Posterior vena cava (tissue), 2 donors: Measurements from ENCODE around the gene HIRA. TPM values are rescaled to one million over a fixed set of nuclear protein-coding genes. Genes with fewer than 3 reads are reported as not detected.
A peak's percentile ranks its signal among the peaks of the same experiment; 100 is the strongest.
"Not testable (repeated sequence)": the region's sequence is repeated elsewhere in the genome, so short reads cannot be mapped to it uniquely, and the experiment has no call there.

Source experiments
- DNase-seq: peaks from one replicate; pipeline ENCODE4 v3.0.0-alpha.2; 2020; ENCODE audit warnings: low spot score
- intact Hi-C, 2 donors: fragments of 100-400 bp; cut with DNase I; formaldehyde crosslinking; loops; one replicate each; pipeline versions ENCODE4 v1.14.1 to v1.14.2; 2022 to 2023
- total RNA-seq, 2 donors: library from RNA; stranded (reverse); fragmentation: NEBNext Ultra II Directional; extraction: Animal tissue kit (Norgen Biotek cat#: 25700); gene quantifications; one replicate each; pipeline ENCODE4 v1.2.1, GENCODE V29; 2021
- donor health status: DM: yes; HTN: yes; CAD: no.
- donor health status: DM: yes; HTN: yes; CAD: no.

HIRA gene
- total RNA-seq, 2 donors from 2014 or later, result 17.2 to 20.4 TPM

- intact Hi-C loops, DNase-seq: not testable (repeated sequence)
Measured at GRCh38 chr22:19363541-19363940, 68.0 kb downstream of the HIRA start.

- intact Hi-C loops, result no loop called here
- no peak for DNase-seq
Measured at GRCh38 chr22:19361501-19362103, 69.9 kb downstream of the HIRA start.

GRCh38 chr22:19360862-19361261, 70.7 kb downstream of the HIRA start:
- no peak for DNase-seq

GRCh38 chr22:19360300-19360792, 71.2 kb downstream of the HIRA start:
- intact Hi-C loops, result no loop called here
- DNase-seq, result no peak

More at GRCh38 chr22:19360862-19361261, 70.7 kb downstream of the HIRA start:
- intact Hi-C loops, result no loop called here

- DNase-seq, result no peak
- intact Hi-C loops, result no loop called here
Measured at GRCh38 chr22:19359554-19360299, 71.8 kb downstream of the HIRA start.

GRCh38 chr22:19358703-19359553, 72.6 kb downstream of the HIRA start:
- DNase-seq, result no peak
- intact Hi-C loops, result no loop called here

GRCh38 chr22:19358195-19358594, 73.3 kb downstream of the HIRA start:
- intact Hi-C loops, result no loop called here
- no peak for DNase-seq

- DNase-seq, result no peak
- intact Hi-C loops, result no loop called here
Measured at GRCh38 chr22:19357270-19358105, 74.0 kb downstream of the HIRA start.

GRCh38 chr22:19356708-19357269, 74.7 kb downstream of the HIRA start:
- intact Hi-C loops, result no loop called here
- DNase-seq, result no peak

GRCh38 chr22:19355413-19356157, 75.9 kb downstream of the HIRA start:
- no peak for DNase-seq
- intact Hi-C loops, result no loop called here

- intact Hi-C loops, result no loop called here
- no peak for DNase-seq
Measured at GRCh38 chr22:19354201-19354600, 77.3 kb downstream of the HIRA start.

- intact Hi-C loops, result no loop called here
- DNase-seq, result no peak
Measured at GRCh38 chr22:19353363-19354131, 78.0 kb downstream of the HIRA start.

- intact Hi-C loops, result no loop called here
- no peak for DNase-seq
Measured at GRCh38 chr22:19352766-19353165, 78.8 kb downstream of the HIRA start.

- intact Hi-C loops, result no loop called here
Measured at GRCh38 chr22:19352217-19352616, 79.3 kb downstream of the HIRA start.

GRCh38 chr22:19351604-19352003, 79.9 kb downstream of the HIRA start:
- DNase-seq, result no peak
- intact Hi-C loops, result no loop called here

More at GRCh38 chr22:19352217-19352616, 79.3 kb downstream of the HIRA start:
- no peak for DNase-seq

GRCh38 chr22:19350947-19351346, 80.6 kb downstream of the HIRA start:
- intact Hi-C loops, result no loop called here

GRCh38 chr22:19350476-19350859, 81.1 kb downstream of the HIRA start:
- DNase-seq, result no peak
- intact Hi-C loops, result no loop called here

More at GRCh38 chr22:19350947-19351346, 80.6 kb downstream of the HIRA start:
- peak; percentile 8 for DNase-seq
